Loucy (cell line): Measurements from ENCODE around the gene RCC1.
"Not testable (repeated sequence)": the region's sequence is repeated elsewhere in the genome, so short reads cannot be mapped to it uniquely, and the experiment has no call there.

Source experiments
- H2AFZ ChIP-seq: fragments of 200-600 bp; sonication (generic); 2 replicates; pipeline ENCODE4 v1.6.0; 2016; ENCODE audit warnings: antibody characterized with exemption, mild to moderate bottlenecking, low read length, moderate library complexity
- H3F3A ChIP-seq: fragments of 200-600 bp; 2 replicates; pipeline ENCODE4 v1.6.0; 2016; ENCODE audit warnings: antibody characterized with exemption, low read depth, mild to moderate bottlenecking
- H3K27me3 ChIP-seq: fragments of 200-600 bp; sonication (generic); 2 replicates; pipeline ENCODE4 v1.6.1; 2014; ENCODE audit warnings: low read length, mild to moderate bottlenecking; ENCODE audit not compliant: insufficient read depth, poor library complexity, severe bottlenecking
- H3K36me3 ChIP-seq: fragments of 200-600 bp; sonication (generic); 2 replicates; pipeline ENCODE4 v1.6.1; 2016; ENCODE audit warnings: low read length; ENCODE audit not compliant: insufficient read depth
- H3K4me1 ChIP-seq: fragments of 200-600 bp; sonication (generic); 2 replicates; pipeline ENCODE4 v1.5.1; 2014; ENCODE audit warnings: low read length, mild to moderate bottlenecking; ENCODE audit not compliant: insufficient read depth, poor library complexity, severe bottlenecking
- H3K4me2 ChIP-seq: fragments of 200-600 bp; sonication (generic); 2 replicates; pipeline ENCODE4 v1.6.0; 2014; ENCODE audit warnings: antibody characterized with exemption, low read length, low read depth, mild to moderate bottlenecking; ENCODE audit not compliant: poor library complexity, severe bottlenecking
- H3K4me3 ChIP-seq: fragments of 200-600 bp; sonication (generic); 2 replicates; pipeline ENCODE4 v1.5.1; 2014; ENCODE audit warnings: low read length, mild to moderate bottlenecking, mixed read lengths; ENCODE audit not compliant: poor library complexity, severe bottlenecking
- H3K79me2 ChIP-seq: fragments of 200-600 bp; sonication (generic); 2 replicates; pipeline ENCODE4 v1.6.1; 2014; ENCODE audit warnings: low read length; ENCODE audit not compliant: insufficient read depth
- H3K9ac ChIP-seq: fragments of 200-600 bp; sonication (generic); 2 replicates; pipeline ENCODE4 v1.6.0; 2014; ENCODE audit warnings: mild to moderate bottlenecking, low read depth, low read length, moderate library complexity; ENCODE audit not compliant: poor library complexity, severe bottlenecking
- H3K9me2 ChIP-seq: fragments of 200-600 bp; sonication (generic); replicated peaks from 2 replicates; pipeline ENCODE4 v1.6.1; 2016; ENCODE audit warnings: low read depth, low read length, mixed read lengths
- H3K9me3 ChIP-seq: fragments of 200-600 bp; sonication (generic); 2 replicates; pipeline ENCODE4 v1.6.1; 2014; ENCODE audit warnings: mild to moderate bottlenecking, antibody characterized with exemption, low read length, low read depth; ENCODE audit not compliant: insufficient read depth
- H4K20me1 ChIP-seq: fragments of 200-600 bp; sonication (generic); 2 replicates; pipeline ENCODE4 v1.6.0; 2014; ENCODE audit warnings: antibody characterized with exemption, low read length, mild to moderate bottlenecking; ENCODE audit not compliant: insufficient read depth, poor library complexity, severe bottlenecking
- CTCF ChIP-seq: fragments of 200-600 bp; sonication (generic); conservative IDR thresholded peaks from 2 replicates; pipeline ENCODE4 v1.5.1; 2014; ENCODE audit warnings: mild to moderate bottlenecking, antibody characterized with exemption, low read length
- EZH2phosphoT487 ChIP-seq: fragments of 200-600 bp; IDR thresholded peaks from 2 replicates; pipeline ENCODE4 v1.6.1; 2018; ENCODE audit warnings: antibody characterized with exemption, mild to moderate bottlenecking, moderate library complexity, borderline replicate concordance

Gene RCC1

GRCh38 chr1:28458237-28459228 is 47.3 kb upstream of the RCC1 start:
- Histone ChIP-seq H3K79me2 (peaks cover 21% of the 10 kb centered on the region), H3K9ac (no peak overlapping the region), H3K4me2 (no peak overlapping the region)

GRCh38 chr1:28466226-28466778 is 39.5 kb upstream of the RCC1 start:
- H3K36me3 ChIP-seq: peaks cover 56% of the 10 kb centered on the region; the same call in 1 of the 2 replicates
- H3K9me3 ChIP-seq: no peaks in the 10 kb centered on the region
- no peaks in the 10 kb centered on the region; the same call in 1 of the 2 replicates for H3F3A ChIP-seq
- H2AFZ ChIP-seq: no peak overlapping the region
- no peak for TF ChIP-seq EZH2phosphoT487
- no peak for TF ChIP-seq CTCF
- H3K9me2 ChIP-seq: no peaks in the 10 kb centered on the region
- H3K4me2 ChIP-seq: no peak overlapping the region
- H3K4me3 ChIP-seq: no peak overlapping the region
- H3K79me2 ChIP-seq: no peaks in the 10 kb centered on the region
- no peaks in the 10 kb centered on the region for H4K20me1 ChIP-seq
- H3K27me3 ChIP-seq: no peaks in the 10 kb centered on the region
- peaks cover 3% of the 10 kb centered on the region for H3K4me1 ChIP-seq
- H3K9ac ChIP-seq: no peak overlapping the region

More at GRCh38 chr1:28458237-28459228, 47.3 kb upstream of the RCC1 start:
- no peaks in the 10 kb centered on the region for H3K9me2 ChIP-seq
- TF ChIP-seq EZH2phosphoT487 (no peak), CTCF (no peak)
- H2AFZ ChIP-seq: no peak overlapping the region
- H3K36me3 ChIP-seq: peaks cover 37% of the 10 kb centered on the region; the same call in 1 of the 2 replicates
- H3F3A ChIP-seq: peaks cover 6% of the 10 kb centered on the region; the same call in 1 of the 2 replicates
- H3K9me3 ChIP-seq: no peaks in the 10 kb centered on the region
- no peaks in the 10 kb centered on the region for H4K20me1 ChIP-seq
- H3K4me3 ChIP-seq: no peak overlapping the region
- H3K27me3 ChIP-seq: no peaks in the 10 kb centered on the region
- H3K4me1 ChIP-seq: peaks cover 18% of the 10 kb centered on the region

- H3K79me2 ChIP-seq: no peaks in the 10 kb centered on the region
- H3F3A ChIP-seq: no peaks in the 10 kb centered on the region; the same call in 1 of the 2 replicates
- H3K9me2 ChIP-seq: no peaks in the 10 kb centered on the region
- no peak overlapping the region for H3K4me2 ChIP-seq
- no peaks in the 10 kb centered on the region for H3K27me3 ChIP-seq
- H2AFZ ChIP-seq: no peak overlapping the region
- no peaks in the 10 kb centered on the region for H3K9me3 ChIP-seq
- H3K4me3 ChIP-seq: no peak overlapping the region
- H3K9ac ChIP-seq: no peak overlapping the region
- TF ChIP-seq EZH2phosphoT487 (no peak), CTCF (no peak)
- H4K20me1 ChIP-seq: no peaks in the 10 kb centered on the region
- H3K36me3 ChIP-seq: peaks cover 45% of the 10 kb centered on the region; the same call in 1 of the 2 replicates
- peaks cover 3% of the 10 kb centered on the region for H3K4me1 ChIP-seq
Measured at GRCh38 chr1:28470146-28470545, 35.7 kb upstream of the RCC1 start.

- not testable (repeated sequence) for H3K27me3 ChIP-seq, H3K79me2 ChIP-seq, H3K9ac ChIP-seq, H4K20me1 ChIP-seq, H3K4me2 ChIP-seq, H3K9me2 ChIP-seq, H2AFZ ChIP-seq, H3F3A ChIP-seq, H3K9me3 ChIP-seq, H3K4me1 ChIP-seq, H3K4me3 ChIP-seq
- peaks cover 50% of the 10 kb centered on the region; the same call in 1 of the 2 replicates for H3K36me3 ChIP-seq
Measured at GRCh38 chr1:28479497-28479896, 26.3 kb upstream of the RCC1 start.
